ENCODE measurements around the gene COL19A1.

GRCh38 chr6:70196531-70196930 is 330.2 kb downstream of the COL19A1 start:
- TF ChIP-seq CTCF (optimal IDR thresholded peaks at IDR 0.05 in 1 of 3, IDR thresholded peaks at IDR 0.05 in 1 of 3, conservative IDR thresholded peaks at IDR 0.05 in 1 of 3; ENCODE audit: extremely low read depth in 1 of 3, insufficient read depth in 2 of 3, low read length in 3 of 3) (no peak), EZH2 (IDR thresholded peaks at IDR 0.05; ENCODE audit: low read length) (no peak)

Data from keratinocyte (primary cell).